ENCODE measurements around the gene SERPINB4. TPM values are rescaled to one million over a fixed set of nuclear protein-coding genes. Genes with fewer than 3 reads are reported as not detected.

The SERPINB4 gene
- total and polyA plus RNA-seq, 2 donors from 2014 or later: not detected

GRCh38 chr18:63617915-63618234, 26.2 kb downstream of the SERPINB4 start:
- Histone ChIP-seq H3K9ac (ENCODE audit: low read length in 3 of 3) (no peak overlapping the region), H3K27ac (ENCODE audit: low read depth in 2 of 2, low read length in 2 of 2) (no peak overlapping the region), H3K36me3 (ENCODE audit: control insufficient read depth in 2 of 3, insufficient read depth in 3 of 3, low read length in 3 of 3) (no peaks in the 10 kb centered on the region), H3K27me3 (ENCODE audit: control insufficient read depth, insufficient read depth, low read length) (no peaks in the 10 kb centered on the region), H3K9me3 (ENCODE audit: control insufficient read depth in 2 of 3, insufficient read depth in 1 of 3, low read length in 3 of 3) (no peaks in the 10 kb centered on the region), H3K4me3 (ENCODE audit: low read length in 3 of 3) (no peak overlapping the region), H3K4me1 (ENCODE audit: control insufficient read depth in 2 of 3, insufficient read depth in 2 of 3, low read depth in 1 of 3, low read length in 3 of 3) (no peaks in the 10 kb centered on the region)
- no peak for FAIRE-seq
- DNase-seq: no peak
- no peak for TF ChIP-seq CTCF (IDR thresholded peaks at IDR 0.05; ENCODE audit: borderline replicate concordance, extremely low read depth, insufficient read depth)
- intact Hi-C loops (cut with DNase I): no loop called here

GRCh38 chr18:63617049-63617914, 26.8 kb downstream of the SERPINB4 start:
- H3K36me3 ChIP-seq (ENCODE audit: control insufficient read depth in 2 of 3, insufficient read depth in 3 of 3, low read length in 3 of 3): no peaks in the 10 kb centered on the region
- FAIRE-seq (no peak), DNase-seq (peak in 1 of 5 donors; percentile 7)
- intact Hi-C loops (cut with DNase I): no loop called here
- no peak overlapping the region for H3K27ac ChIP-seq (ENCODE audit: low read depth in 2 of 2, low read length in 2 of 2)
- H3K9me3 ChIP-seq (ENCODE audit: control insufficient read depth in 2 of 3, insufficient read depth in 1 of 3, low read length in 3 of 3): no peaks in the 10 kb centered on the region
- no peak for TF ChIP-seq CTCF (IDR thresholded peaks at IDR 0.05; ENCODE audit: borderline replicate concordance, extremely low read depth, insufficient read depth)
- H3K4me1 ChIP-seq (ENCODE audit: control insufficient read depth in 2 of 3, insufficient read depth in 2 of 3, low read depth in 1 of 3, low read length in 3 of 3): no peaks in the 10 kb centered on the region
- H3K9ac ChIP-seq (ENCODE audit: low read length in 3 of 3): no peak overlapping the region
- no peaks in the 10 kb centered on the region for H3K27me3 ChIP-seq (ENCODE audit: control insufficient read depth, insufficient read depth, low read length)
- no peak overlapping the region for H3K4me3 ChIP-seq (ENCODE audit: low read length in 3 of 3)

- Histone ChIP-seq H3K4me3 (ENCODE audit: low read length in 3 of 3) (no peak overlapping the region), H3K4me1 (ENCODE audit: control insufficient read depth in 2 of 3, insufficient read depth in 2 of 3, low read depth in 1 of 3, low read length in 3 of 3) (no peaks in the 10 kb centered on the region), H3K36me3 (ENCODE audit: control insufficient read depth in 2 of 3, insufficient read depth in 3 of 3, low read length in 3 of 3) (no peaks in the 10 kb centered on the region), H3K9ac (ENCODE audit: low read length in 3 of 3) (no peak overlapping the region), H3K27me3 (ENCODE audit: control insufficient read depth, insufficient read depth, low read length) (no peaks in the 10 kb centered on the region), H3K27ac (ENCODE audit: low read depth in 2 of 2, low read length in 2 of 2) (no peak overlapping the region), H3K9me3 (ENCODE audit: control insufficient read depth in 2 of 3, insufficient read depth in 1 of 3, low read length in 3 of 3) (no peaks in the 10 kb centered on the region)
- FAIRE-seq (no peak), DNase-seq (no peak)
- TF ChIP-seq CTCF (IDR thresholded peaks at IDR 0.05; ENCODE audit: borderline replicate concordance, extremely low read depth, insufficient read depth): no peak
- intact Hi-C loops (cut with DNase I): no loop called here
Observed at GRCh38 chr18:63613420-63613819, 30.6 kb downstream of the SERPINB4 start.
